Measurements from ENCODE around the gene ATP8B2. TPM values are rescaled to one million over a fixed set of nuclear protein-coding genes. Genes with fewer than 3 reads are reported as not detected.
"Not testable (repeated sequence)": the region's sequence is repeated elsewhere in the genome, so short reads cannot be mapped to it uniquely, and the experiment has no call there.

The ATP8B2 gene
- total RNA-seq, 1 experiment from 2014 or later, result 22.1 TPM

DNA sequence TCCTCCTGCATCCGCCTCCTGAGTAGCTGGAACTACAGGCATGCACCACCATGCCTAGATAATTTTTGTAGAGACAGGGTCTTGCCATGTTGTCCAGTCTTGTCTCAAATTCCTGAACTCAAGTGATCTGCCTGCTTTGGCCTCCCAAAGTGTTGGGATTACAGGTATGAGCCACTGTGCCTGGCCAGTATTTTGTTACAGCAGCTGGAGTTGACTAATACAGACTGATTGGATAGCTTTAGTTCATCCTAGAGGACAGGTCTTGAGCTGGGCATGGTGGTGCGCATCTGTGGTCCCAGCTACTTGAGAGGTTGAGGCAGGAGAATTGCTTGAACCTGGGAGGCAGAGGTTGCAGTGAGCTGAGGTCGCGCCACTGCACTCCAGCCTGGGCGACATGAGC is 35.6 kb downstream of the ATP8B2 start:
- CTCF ChIA-PET, result interaction anchor here (0.7 kb wide), 1 partner anchor 12 kb away, joined by 3 read pairs; no protein-coding TSS in a partner anchor

DNA sequence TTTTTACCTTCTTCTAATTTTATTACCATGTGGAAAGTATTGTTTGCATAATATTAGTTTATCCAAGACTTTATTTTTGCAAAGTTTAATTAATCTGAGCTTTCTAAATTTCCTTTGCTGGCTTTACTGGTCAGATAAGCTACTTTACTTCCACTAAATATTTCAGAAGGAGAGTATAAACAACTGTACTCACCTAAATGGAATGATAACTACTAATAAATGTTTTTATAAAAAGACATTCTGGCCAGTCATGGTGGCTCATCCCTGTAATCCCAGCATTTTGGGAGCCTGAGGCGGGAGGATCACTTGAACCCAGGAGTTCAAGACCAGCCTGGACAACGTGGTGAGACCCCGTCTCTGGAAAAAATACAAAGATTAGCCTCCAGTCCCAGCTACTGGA is 36.0 kb downstream of the ATP8B2 start:
- no peaks in the 10 kb centered on the region for H3K9me2 ChIP-seq (ENCODE audit: insufficient read depth)
- RAD21 ChIA-PET (ENCODE audit: low non-redundant PET in 1 of 2, low total read pairs in 2 of 2, uncharacterized antibody in 2 of 2, unreplicated experiment in 2 of 2), result no interaction called here
- no peak for DNase-seq (ENCODE audit: low read depth, low spot score)
- no peaks in the 10 kb centered on the region for H4K20me1 ChIP-seq (ENCODE audit: insufficient read depth)
- CTCF ChIA-PET, result interaction anchor here (1.0 kb wide), 1 partner anchor 7 kb away, joined by 3 read pairs; no protein-coding TSS in a partner anchor
- no peaks in the 10 kb centered on the region for H3K36me3 ChIP-seq (ENCODE audit: control insufficient read depth in 1 of 2, insufficient read depth in 2 of 2, low read length in 2 of 2)
- no peak for ATAC-seq
- H3K9me3 ChIP-seq (ENCODE audit: control insufficient read depth in 1 of 2, insufficient read depth in 1 of 2, low read depth in 1 of 2, low read length in 2 of 2), result no peaks in the 10 kb centered on the region
- H3K4me3 ChIP-seq (replicated peaks in 1 of 2; ENCODE audit: low read depth in 1 of 2, low read length in 2 of 2), result no peak overlapping the region
- no peak overlapping the region for H3K4me2 ChIP-seq (ENCODE audit: low read length)
- intact Hi-C loops (cut with micrococcal nuclease), result no loop called here
- H3K27ac ChIP-seq (ENCODE audit: low read depth, low read length), result no peak overlapping the region
- no peaks in the 10 kb centered on the region for H3K79me2 ChIP-seq (ENCODE audit: insufficient read depth, low read length)
- no peaks in the 10 kb centered on the region for H3K4me1 ChIP-seq (ENCODE audit: control insufficient read depth in 1 of 2, insufficient read depth in 2 of 2, low read length in 2 of 2)
- POLR2A ChIA-PET, result interaction anchor here (0.6 kb wide), 1 partner anchor 98 kb away, joined by 4 read pairs; no protein-coding TSS in a partner anchor
- no peak for TF ChIP-seq SRF (IDR thresholded peaks at IDR 0.05; ENCODE audit: low read depth)
- TF ChIP-seq ZFX (IDR thresholded peaks at IDR 0.05), result no peak
- TF ChIP-seq, protein P1, sequence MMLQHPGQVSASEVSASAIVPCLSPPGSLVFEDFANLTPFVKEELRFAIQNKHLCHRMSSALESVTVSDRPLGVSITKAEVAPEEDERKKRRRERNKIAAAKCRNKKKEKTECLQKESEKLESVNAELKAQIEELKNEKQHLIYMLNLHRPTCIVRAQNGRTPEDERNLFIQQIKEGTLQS (IDR thresholded peaks at IDR 0.05), result no peak
- TF ChIP-seq EGR1 (IDR thresholded peaks at IDR 0.05; ENCODE audit: low read depth), result no peak
- no peak for TF ChIP-seq CEBPB (IDR thresholded peaks at IDR 0.05; ENCODE audit: low read depth)
- TF ChIP-seq FOSL1 (IDR thresholded peaks at IDR 0.05; ENCODE audit: low read depth), result no peak
- TF ChIP-seq MAX (IDR thresholded peaks at IDR 0.05), result no peak
- TF ChIP-seq, protein P2, sequence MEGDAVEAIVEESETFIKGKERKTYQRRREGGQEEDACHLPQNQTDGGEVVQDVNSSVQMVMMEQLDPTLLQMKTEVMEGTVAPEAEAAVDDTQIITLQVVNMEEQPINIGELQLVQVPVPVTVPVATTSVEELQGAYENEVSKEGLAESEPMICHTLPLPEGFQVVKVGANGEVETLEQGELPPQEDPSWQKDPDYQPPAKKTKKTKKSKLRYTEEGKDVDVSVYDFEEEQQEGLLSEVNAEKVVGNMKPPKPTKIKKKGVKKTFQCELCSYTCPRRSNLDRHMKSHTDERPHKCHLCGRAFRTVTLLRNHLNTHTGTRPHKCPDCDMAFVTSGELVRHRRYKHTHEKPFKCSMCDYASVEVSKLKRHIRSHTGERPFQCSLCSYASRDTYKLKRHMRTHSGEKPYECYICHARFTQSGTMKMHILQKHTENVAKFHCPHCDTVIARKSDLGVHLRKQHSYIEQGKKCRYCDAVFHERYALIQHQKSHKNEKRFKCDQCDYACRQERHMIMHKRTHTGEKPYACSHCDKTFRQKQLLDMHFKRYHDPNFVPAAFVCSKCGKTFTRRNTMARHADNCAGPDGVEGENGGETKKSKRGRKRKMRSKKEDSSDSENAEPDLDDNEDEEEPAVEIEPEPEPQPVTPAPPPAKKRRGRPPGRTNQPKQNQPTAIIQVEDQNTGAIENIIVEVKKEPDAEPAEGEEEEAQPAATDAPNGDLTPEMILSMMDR (IDR thresholded peaks at IDR 0.05 in 2 of 3, conservative IDR thresholded peaks at IDR 0.05 in 1 of 3; ENCODE audit: borderline replicate concordance in 1 of 3, insufficient read depth in 1 of 3, low read depth in 2 of 3, low read length in 2 of 3), result no peak
- TF ChIP-seq SP1 (IDR thresholded peaks at IDR 0.05; ENCODE audit: low read depth), result no peak
- no peak for TF ChIP-seq ZNF274 (IDR thresholded peaks at IDR 0.05; ENCODE audit: low read depth, low read length)
- TF ChIP-seq, protein P3, sequence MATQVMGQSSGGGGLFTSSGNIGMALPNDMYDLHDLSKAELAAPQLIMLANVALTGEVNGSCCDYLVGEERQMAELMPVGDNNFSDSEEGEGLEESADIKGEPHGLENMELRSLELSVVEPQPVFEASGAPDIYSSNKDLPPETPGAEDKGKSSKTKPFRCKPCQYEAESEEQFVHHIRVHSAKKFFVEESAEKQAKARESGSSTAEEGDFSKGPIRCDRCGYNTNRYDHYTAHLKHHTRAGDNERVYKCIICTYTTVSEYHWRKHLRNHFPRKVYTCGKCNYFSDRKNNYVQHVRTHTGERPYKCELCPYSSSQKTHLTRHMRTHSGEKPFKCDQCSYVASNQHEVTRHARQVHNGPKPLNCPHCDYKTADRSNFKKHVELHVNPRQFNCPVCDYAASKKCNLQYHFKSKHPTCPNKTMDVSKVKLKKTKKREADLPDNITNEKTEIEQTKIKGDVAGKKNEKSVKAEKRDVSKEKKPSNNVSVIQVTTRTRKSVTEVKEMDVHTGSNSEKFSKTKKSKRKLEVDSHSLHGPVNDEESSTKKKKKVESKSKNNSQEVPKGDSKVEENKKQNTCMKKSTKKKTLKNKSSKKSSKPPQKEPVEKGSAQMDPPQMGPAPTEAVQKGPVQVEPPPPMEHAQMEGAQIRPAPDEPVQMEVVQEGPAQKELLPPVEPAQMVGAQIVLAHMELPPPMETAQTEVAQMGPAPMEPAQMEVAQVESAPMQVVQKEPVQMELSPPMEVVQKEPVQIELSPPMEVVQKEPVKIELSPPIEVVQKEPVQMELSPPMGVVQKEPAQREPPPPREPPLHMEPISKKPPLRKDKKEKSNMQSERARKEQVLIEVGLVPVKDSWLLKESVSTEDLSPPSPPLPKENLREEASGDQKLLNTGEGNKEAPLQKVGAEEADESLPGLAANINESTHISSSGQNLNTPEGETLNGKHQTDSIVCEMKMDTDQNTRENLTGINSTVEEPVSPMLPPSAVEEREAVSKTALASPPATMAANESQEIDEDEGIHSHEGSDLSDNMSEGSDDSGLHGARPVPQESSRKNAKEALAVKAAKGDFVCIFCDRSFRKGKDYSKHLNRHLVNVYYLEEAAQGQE (IDR thresholded peaks at IDR 0.05; ENCODE audit: low read depth), result no peak
- no peak for TF ChIP-seq TCF7L2 (IDR thresholded peaks at IDR 0.05; ENCODE audit: borderline replicate concordance, extremely low read depth, insufficient read depth, insufficient read length)
- no peak for TF ChIP-seq POLR2A (IDR thresholded peaks at IDR 0.05; ENCODE audit: borderline replicate concordance, extremely low read depth, insufficient read depth, insufficient read length)
- no peak overlapping the region for H2AFZ ChIP-seq (ENCODE audit: low read depth, low read length, poor library complexity, severe bottlenecking)
- BruUV-seq (replicated peaks), result no TSS peak
- no peaks in the 10 kb centered on the region for H3K27me3 ChIP-seq (ENCODE audit: insufficient read depth, low read length)
- H3K9ac ChIP-seq (ENCODE audit: low read length), result no peak overlapping the region

More for the DNA sequence above, 35.6 kb downstream of the ATP8B2 start:
- H3K27ac ChIP-seq (ENCODE audit: low read depth, low read length); H3K9me3 ChIP-seq (ENCODE audit: control insufficient read depth in 1 of 2, insufficient read depth in 1 of 2, low read depth in 1 of 2, low read length in 2 of 2); BruUV-seq (replicated peaks); H3K79me2 ChIP-seq (ENCODE audit: insufficient read depth, low read length); H3K4me2 ChIP-seq (ENCODE audit: low read length); DNase-seq (ENCODE audit: low read depth, low spot score); H2AFZ ChIP-seq (ENCODE audit: low read depth, low read length, poor library complexity, severe bottlenecking); H3K27me3 ChIP-seq (ENCODE audit: insufficient read depth, low read length); H3K4me3 ChIP-seq (replicated peaks in 1 of 2; ENCODE audit: low read depth in 1 of 2, low read length in 2 of 2); H4K20me1 ChIP-seq (ENCODE audit: insufficient read depth); H3K4me1 ChIP-seq (ENCODE audit: control insufficient read depth in 1 of 2, insufficient read depth in 2 of 2, low read length in 2 of 2); RAD21 ChIA-PET (ENCODE audit: low non-redundant PET in 1 of 2, low total read pairs in 2 of 2, uncharacterized antibody in 2 of 2, unreplicated experiment in 2 of 2); H3K9me2 ChIP-seq (ENCODE audit: insufficient read depth); ATAC-seq; H3K36me3 ChIP-seq (ENCODE audit: control insufficient read depth in 1 of 2, insufficient read depth in 2 of 2, low read length in 2 of 2); intact Hi-C loops (cut with micrococcal nuclease); H3K9ac ChIP-seq (ENCODE audit: low read length): not testable (repeated sequence)
- POLR2A ChIA-PET, result interaction anchor here (0.6 kb wide), 1 partner anchor 98 kb away, joined by 4 read pairs; no protein-coding TSS in a partner anchor
